ENCODE measurements around the gene PLK5.
A peak's percentile ranks its signal among the peaks of the same experiment; 100 is the strongest.

PLK5 gene

DNA sequence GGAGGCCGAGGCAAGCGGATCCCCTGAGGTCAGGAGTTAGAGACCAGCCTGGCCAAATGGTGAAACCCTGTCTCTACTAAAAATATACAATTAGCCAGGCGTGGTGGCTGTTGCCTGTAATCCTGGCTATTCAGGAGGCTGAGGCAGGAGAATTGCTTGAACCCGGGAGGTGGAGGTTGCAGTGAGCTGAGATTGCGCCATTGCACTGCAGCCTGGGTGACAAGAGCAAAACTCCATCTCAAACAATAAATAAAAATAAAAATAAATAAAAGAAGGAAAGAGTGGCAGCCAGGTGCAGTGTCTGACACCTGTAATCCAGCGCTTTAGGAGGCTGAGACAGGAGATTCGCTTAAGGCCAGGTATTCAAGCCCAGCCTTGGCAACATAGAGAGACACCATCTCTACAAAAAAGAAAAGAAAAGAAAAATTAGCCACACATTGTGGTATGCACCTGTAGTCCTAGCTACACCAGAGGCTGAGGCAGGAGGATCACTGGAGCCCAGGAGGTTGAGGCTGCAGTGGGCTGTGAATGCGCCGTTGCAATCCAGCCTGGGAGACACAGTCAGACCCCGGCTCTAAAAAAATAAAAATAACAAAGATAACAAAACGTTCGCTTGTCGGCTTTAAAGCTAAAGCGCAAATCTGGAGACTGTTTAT lies 21.3 kb upstream of the PLK5 start:
- no peak for DNase-seq
- H3K27me3 ChIP-seq (replicated peaks; ENCODE audit: control insufficient read depth, insufficient read depth, low read length, poor library complexity, severe bottlenecking), result peaks cover 5% of the 10 kb centered on the region
- no peaks in the 10 kb centered on the region for H3K36me3 ChIP-seq (ENCODE audit: control insufficient read depth, insufficient read depth, low read length)
- peaks cover 7% of the 10 kb centered on the region for H3K4me1 ChIP-seq (ENCODE audit: control insufficient read depth, insufficient read depth, low read length, poor library complexity, severe bottlenecking)
- H3K27ac ChIP-seq (ENCODE audit: insufficient read depth, low read length, poor library complexity, severe bottlenecking), result no peak overlapping the region
- no peaks in the 10 kb centered on the region for H3K9me3 ChIP-seq (ENCODE audit: control insufficient read depth, low read length)
- H3K4me3 ChIP-seq (ENCODE audit: insufficient read depth, low read depth, low read length, poor library complexity, severe bottlenecking), result no peak overlapping the region

DNA sequence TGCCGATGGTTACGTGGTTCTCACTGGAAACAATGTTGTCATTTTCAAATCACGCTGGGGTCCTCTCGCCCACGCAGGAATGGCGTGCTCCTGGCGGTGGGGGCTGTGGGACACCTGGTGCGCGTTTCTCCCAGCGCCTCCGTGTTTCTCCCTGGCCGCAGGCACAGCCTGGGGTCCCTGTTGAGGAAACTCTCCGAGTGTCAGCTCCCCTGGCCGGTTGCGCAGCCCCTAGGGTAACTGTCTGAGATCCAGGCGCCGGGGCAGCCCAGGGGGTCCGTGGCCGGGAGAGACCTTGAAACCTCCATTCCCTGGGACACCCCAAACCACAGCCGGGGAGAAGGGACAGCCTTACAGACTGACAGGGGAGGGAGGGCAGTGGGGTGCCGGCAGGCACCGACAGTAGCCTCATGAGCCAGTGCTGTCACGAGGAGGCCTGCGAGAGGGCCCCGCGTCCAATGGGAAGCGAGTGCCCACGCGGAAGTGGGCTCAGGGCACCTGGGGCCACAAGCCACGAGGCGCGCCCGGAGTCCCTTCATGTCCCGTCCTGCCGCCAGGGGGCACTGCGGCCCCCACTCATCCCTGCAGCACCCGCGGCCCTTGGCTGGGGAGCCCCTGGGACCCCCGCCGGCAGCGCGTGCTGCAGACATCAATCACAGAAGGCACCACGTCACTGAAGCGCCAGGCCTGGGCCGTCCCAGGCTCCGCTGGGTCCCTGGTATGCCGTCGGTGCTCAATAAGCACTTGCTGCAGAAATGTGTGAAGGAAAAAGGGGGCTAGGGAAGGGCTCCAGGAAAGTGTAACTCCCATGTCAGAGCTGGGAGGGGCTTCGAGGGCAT lies 20.6 kb upstream of the PLK5 start:
- no peak overlapping the region for H3K27ac ChIP-seq (ENCODE audit: insufficient read depth, low read length, poor library complexity, severe bottlenecking)
- no peaks in the 10 kb centered on the region for H3K9me3 ChIP-seq (ENCODE audit: control insufficient read depth, low read length)
- peak in 2 of 3 donors; percentile 24 to 51 for DNase-seq
- peak overlapping the region; percentile 9 for H3K4me3 ChIP-seq (ENCODE audit: insufficient read depth, low read depth, low read length, poor library complexity, severe bottlenecking)
- peaks cover 5% of the 10 kb centered on the region for H3K27me3 ChIP-seq (replicated peaks; ENCODE audit: control insufficient read depth, insufficient read depth, low read length, poor library complexity, severe bottlenecking)
- no peaks in the 10 kb centered on the region for H3K36me3 ChIP-seq (ENCODE audit: control insufficient read depth, insufficient read depth, low read length)
- peaks cover 7% of the 10 kb centered on the region for H3K4me1 ChIP-seq (ENCODE audit: control insufficient read depth, insufficient read depth, low read length, poor library complexity, severe bottlenecking)

DNA sequence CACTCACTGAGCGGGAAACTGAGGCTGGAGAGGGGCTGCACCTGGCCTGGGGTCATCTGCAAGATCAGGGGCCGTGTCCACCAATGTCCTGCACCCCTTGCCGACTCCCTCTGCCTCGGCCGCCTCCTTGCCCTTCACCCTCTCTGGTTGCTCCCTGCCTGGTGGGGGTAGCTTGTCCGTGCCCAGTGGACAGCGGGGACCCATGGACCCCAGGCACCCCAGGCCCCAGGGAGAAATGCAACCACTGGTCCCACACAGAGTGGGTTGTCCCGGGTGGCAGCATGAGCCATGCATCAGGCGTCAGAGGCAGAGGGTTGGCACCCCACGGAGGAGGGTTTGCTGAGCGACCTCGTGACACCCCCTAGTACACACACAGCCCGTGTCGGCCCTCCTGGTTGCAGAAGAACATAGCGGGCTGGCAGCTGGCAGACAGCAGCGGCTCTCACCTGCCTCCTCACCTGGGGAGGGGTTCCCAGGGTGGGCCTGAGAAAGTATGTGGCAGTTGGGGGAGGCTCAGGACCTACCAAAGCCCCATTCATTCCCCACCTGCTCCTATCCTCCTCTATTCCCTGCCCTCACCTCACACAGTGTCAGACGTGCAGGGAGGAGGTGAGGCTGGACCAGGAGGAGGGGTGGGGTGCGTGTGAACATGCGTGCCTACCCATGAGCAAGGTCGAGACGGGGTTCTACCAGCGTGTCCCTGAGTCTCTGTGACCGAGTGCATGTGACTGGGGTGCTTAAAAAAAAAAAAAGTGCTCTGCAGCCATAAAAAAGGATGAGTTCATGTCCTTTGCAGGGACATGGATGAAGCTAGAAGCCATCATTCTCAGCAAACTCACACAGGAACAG lies 19.7 kb upstream of the PLK5 start:
- H3K27ac ChIP-seq (ENCODE audit: insufficient read depth, low read length, poor library complexity, severe bottlenecking), result no peak overlapping the region
- no peaks in the 10 kb centered on the region for H3K36me3 ChIP-seq (ENCODE audit: control insufficient read depth, insufficient read depth, low read length)
- H3K4me3 ChIP-seq (ENCODE audit: insufficient read depth, low read depth, low read length, poor library complexity, severe bottlenecking), result no peak overlapping the region
- H3K9me3 ChIP-seq (ENCODE audit: control insufficient read depth, low read length), result no peaks in the 10 kb centered on the region
- H3K27me3 ChIP-seq (replicated peaks; ENCODE audit: control insufficient read depth, insufficient read depth, low read length, poor library complexity, severe bottlenecking), result peaks cover 5% of the 10 kb centered on the region
- no peak for DNase-seq
- H3K4me1 ChIP-seq (ENCODE audit: control insufficient read depth, insufficient read depth, low read length, poor library complexity, severe bottlenecking), result peaks cover 7% of the 10 kb centered on the region

GRCh38 chr19:1505012-1505411 lies 18.9 kb upstream of the PLK5 start:
- H3K4me1 ChIP-seq (ENCODE audit: control insufficient read depth, insufficient read depth, low read length, poor library complexity, severe bottlenecking), result peaks cover 7% of the 10 kb centered on the region
- no peaks in the 10 kb centered on the region for H3K36me3 ChIP-seq (ENCODE audit: control insufficient read depth, insufficient read depth, low read length)
- no peak for DNase-seq
- H3K4me3 ChIP-seq (ENCODE audit: insufficient read depth, low read depth, low read length, poor library complexity, severe bottlenecking), result no peak overlapping the region
- no peak overlapping the region for H3K27ac ChIP-seq (ENCODE audit: insufficient read depth, low read length, poor library complexity, severe bottlenecking)
- peaks cover 5% of the 10 kb centered on the region for H3K27me3 ChIP-seq (replicated peaks; ENCODE audit: control insufficient read depth, insufficient read depth, low read length, poor library complexity, severe bottlenecking)
- no peaks in the 10 kb centered on the region for H3K9me3 ChIP-seq (ENCODE audit: control insufficient read depth, low read length)

- H3K9me3 ChIP-seq (ENCODE audit: control insufficient read depth, low read length), result no peaks in the 10 kb centered on the region
- no peak for DNase-seq
- H3K4me3 ChIP-seq (ENCODE audit: insufficient read depth, low read depth, low read length, poor library complexity, severe bottlenecking), result no peak overlapping the region
- peaks cover 5% of the 10 kb centered on the region for H3K27me3 ChIP-seq (replicated peaks; ENCODE audit: control insufficient read depth, insufficient read depth, low read length, poor library complexity, severe bottlenecking)
- no peaks in the 10 kb centered on the region for H3K36me3 ChIP-seq (ENCODE audit: control insufficient read depth, insufficient read depth, low read length)
- H3K27ac ChIP-seq (ENCODE audit: insufficient read depth, low read length, poor library complexity, severe bottlenecking), result no peak overlapping the region
- peaks cover 7% of the 10 kb centered on the region for H3K4me1 ChIP-seq (ENCODE audit: control insufficient read depth, insufficient read depth, low read length, poor library complexity, severe bottlenecking)
Observed at GRCh38 chr19:1505991-1506881, 17.6 kb upstream of the PLK5 start.

GRCh38 chr19:1507192-1507660 lies 16.7 kb upstream of the PLK5 start:
- no peak for DNase-seq
- Histone ChIP-seq H3K36me3 (ENCODE audit: control insufficient read depth, insufficient read depth, low read length) (no peaks in the 10 kb centered on the region), H3K27me3 (replicated peaks; ENCODE audit: control insufficient read depth, insufficient read depth, low read length, poor library complexity, severe bottlenecking) (peaks cover 5% of the 10 kb centered on the region), H3K27ac (ENCODE audit: insufficient read depth, low read length, poor library complexity, severe bottlenecking) (peak overlapping the region; percentile 29), H3K9me3 (ENCODE audit: control insufficient read depth, low read length) (no peaks in the 10 kb centered on the region), H3K4me3 (ENCODE audit: insufficient read depth, low read depth, low read length, poor library complexity, severe bottlenecking) (peak overlapping the region; percentile 14), H3K4me1 (ENCODE audit: control insufficient read depth, insufficient read depth, low read length, poor library complexity, severe bottlenecking) (peaks cover 7% of the 10 kb centered on the region)

DNA sequence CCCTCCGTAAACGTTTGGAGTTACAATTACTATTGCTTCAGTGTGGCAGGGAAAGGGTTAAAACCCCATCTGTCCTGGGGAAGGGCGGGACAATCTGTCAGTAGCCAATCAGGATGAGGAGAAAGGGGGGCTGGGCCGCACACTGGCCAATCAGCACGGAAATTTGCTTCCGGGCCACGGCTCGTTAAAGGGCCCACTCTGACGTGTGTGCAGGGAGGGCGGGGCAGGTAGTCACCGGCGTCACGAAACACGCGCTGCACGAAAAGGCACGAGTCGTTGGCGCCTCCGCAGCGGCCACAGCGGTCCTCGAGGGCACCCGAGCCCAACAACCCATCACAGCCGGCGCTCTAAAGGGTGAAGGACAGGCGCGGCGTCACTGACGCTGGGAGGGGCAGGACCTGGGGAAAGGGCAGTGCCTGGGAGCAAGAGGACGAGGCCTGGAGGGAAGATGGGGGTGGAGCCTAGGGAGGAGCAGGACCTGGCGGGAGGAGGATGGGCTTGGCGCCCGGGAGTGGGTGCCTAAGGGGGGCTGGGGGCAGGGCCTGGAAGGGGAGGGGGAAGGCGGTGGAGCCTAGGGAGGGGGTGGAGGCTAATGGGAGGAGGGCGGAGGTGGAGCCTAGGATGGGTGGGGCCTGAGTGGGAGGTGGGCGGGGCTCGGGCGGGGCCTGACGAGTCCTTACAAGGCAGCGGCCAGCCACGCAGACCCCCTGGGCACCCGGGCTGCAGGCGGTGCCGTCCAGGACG lies 15.9 kb upstream of the PLK5 start:
- H3K4me3 ChIP-seq (ENCODE audit: insufficient read depth, low read depth, low read length, poor library complexity, severe bottlenecking), result peak overlapping the region; percentile 14
- peak overlapping the region; percentile 29 for H3K27ac ChIP-seq (ENCODE audit: insufficient read depth, low read length, poor library complexity, severe bottlenecking)
- H3K9me3 ChIP-seq (ENCODE audit: control insufficient read depth, low read length), result no peaks in the 10 kb centered on the region
- peaks cover 7% of the 10 kb centered on the region for H3K4me1 ChIP-seq (ENCODE audit: control insufficient read depth, insufficient read depth, low read length, poor library complexity, severe bottlenecking)
- H3K36me3 ChIP-seq (ENCODE audit: control insufficient read depth, insufficient read depth, low read length), result no peaks in the 10 kb centered on the region
- peaks cover 5% of the 10 kb centered on the region for H3K27me3 ChIP-seq (replicated peaks; ENCODE audit: control insufficient read depth, insufficient read depth, low read length, poor library complexity, severe bottlenecking)
- DNase-seq, result peak; percentile 84 to 86 (median 86)

DNA sequence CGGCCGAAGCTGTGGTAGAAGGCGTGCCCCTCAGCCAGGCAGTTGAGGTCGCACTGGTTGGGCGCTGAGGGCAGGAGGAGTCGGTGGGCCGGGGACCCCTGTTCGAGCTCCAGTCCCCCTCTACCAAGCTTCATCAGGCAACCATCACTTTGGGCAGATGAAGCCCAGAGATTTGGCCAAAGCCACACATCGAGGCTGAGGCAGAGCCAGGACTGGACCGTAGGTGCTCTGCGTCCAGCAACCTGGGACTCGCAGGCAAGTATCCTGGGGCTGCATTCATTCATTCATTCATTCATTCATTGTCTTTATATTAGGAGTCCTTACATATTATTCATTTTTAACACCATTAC lies 15.4 kb upstream of the PLK5 start:
- H3K27me3 ChIP-seq (replicated peaks; ENCODE audit: control insufficient read depth, insufficient read depth, low read length, poor library complexity, severe bottlenecking), result no peaks in the 10 kb centered on the region
- H3K27ac ChIP-seq (ENCODE audit: insufficient read depth, low read length, poor library complexity, severe bottlenecking), result no peak overlapping the region
- no peak for DNase-seq
- H3K36me3 ChIP-seq (ENCODE audit: control insufficient read depth, insufficient read depth, low read length), result no peaks in the 10 kb centered on the region
- peaks cover 11% of the 10 kb centered on the region for H3K4me1 ChIP-seq (ENCODE audit: control insufficient read depth, insufficient read depth, low read length, poor library complexity, severe bottlenecking)
- no peak overlapping the region for H3K4me3 ChIP-seq (ENCODE audit: insufficient read depth, low read depth, low read length, poor library complexity, severe bottlenecking)
- H3K9me3 ChIP-seq (ENCODE audit: control insufficient read depth, low read length), result no peaks in the 10 kb centered on the region

All from effector memory CD4-positive, alpha-beta T cell (primary cell).